Adipose tissue (tissue), 3 donors: ENCODE data around the gene DHRS12. TPM values are rescaled to one million over a fixed set of nuclear protein-coding genes. Genes with fewer than 3 reads are reported as not detected.
A peak's percentile ranks its signal among the peaks of the same experiment; 100 is the strongest.

Source experiments
- H3K27ac ChIP-seq: one replicate; pipeline ENCODE4 v1.5.1; 2013; ENCODE audit warnings: low read depth, low read length
- WGBS, 3 donors: extraction: QIAGEN DNeasy Blood & Tissue Kit; methylation state at CpG; one replicate each; pipeline ENCODE4 v1.1.7; 2013; 5-methylcytosine and 5-hydroxymethylcytosine counted together
- polyA plus RNA-seq, 3 donors: library from polyadenylated mRNA; stranded (reverse); fragments of 200-250 nt; gene quantifications; one replicate each; pipeline ENCODE4 v1.2.3, GENCODE V29; 2013
- donor health status: healthy with polysubstance abuse.
- donor health status: Bipolar disorder and iron deficiency.
- donor health status: healthy.

Gene DHRS12
- polyA plus RNA-seq, 3 donors = 21.1 to 24.1 (median 21.9) TPM

DNA sequence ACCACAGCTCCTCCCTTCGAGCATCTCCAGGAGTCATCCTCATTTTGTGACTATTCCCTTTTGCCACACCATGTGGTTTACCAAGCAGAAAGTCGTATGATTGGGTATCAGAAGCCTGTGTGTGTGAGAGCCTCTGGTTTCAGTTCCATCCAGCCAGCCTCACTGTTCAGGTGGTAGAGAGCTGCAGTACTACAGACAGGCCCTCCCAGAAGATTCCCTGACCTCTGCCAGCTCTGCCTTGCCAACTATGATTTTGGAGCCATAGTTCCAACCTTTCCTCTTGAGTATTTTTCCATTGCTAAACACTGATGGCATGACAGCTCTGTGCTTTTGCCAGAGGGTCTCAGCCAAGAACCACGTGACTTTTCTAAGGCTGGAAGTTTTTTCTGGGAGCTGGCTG is 82.5 kb downstream of the DHRS12 start:
- H3K27ac ChIP-seq = peak overlapping the region; percentile 28
- WGBS, 3 donors = 59 to 64% (median 63%) methylated on average over 3 of the region's 3 CpGs

DNA sequence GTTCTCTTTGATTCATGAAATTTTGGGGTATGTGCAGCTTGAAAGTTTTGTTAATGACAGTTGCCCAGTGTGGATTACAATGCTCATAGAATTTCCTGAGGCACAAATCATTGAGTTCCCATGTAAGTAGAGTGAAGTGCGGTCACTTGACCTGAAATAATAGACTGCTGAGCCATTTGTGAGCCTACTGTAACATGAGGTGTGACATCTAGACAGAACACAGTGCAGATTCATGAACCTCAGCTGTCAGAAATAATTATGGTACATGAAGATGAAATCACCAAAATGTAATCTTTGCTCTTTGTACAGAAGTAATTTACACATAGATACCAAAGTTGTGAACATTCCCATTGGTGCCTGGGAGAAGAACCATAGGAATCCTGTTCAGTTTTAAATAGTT is 84.6 kb downstream of the DHRS12 start:
- H3K27ac ChIP-seq = no peak overlapping the region
- WGBS, 3 donors = 96 to 98% (median 98%) methylated on average over 1 of the region's 1 CpG

Other genes with a start within 250 kb of the DHRS12 start
- 1 to 10 TPM; 4.4 to 8.9 (median 4.8) TPM for gene WDFY2, start 219.7 kb downstream of the DHRS12 start, polyA plus RNA-seq
- gene TMEM272, start 41.0 kb upstream of the DHRS12 start, polyA plus RNA-seq = under 1 TPM in 2 of 3 donors, not detected in 1; 0.02 to 0.03 TPM
- not detected for gene CCDC70, start 57.8 kb upstream of the DHRS12 start, polyA plus RNA-seq
- 1 to 10 TPM; 1.3 to 3.2 (median 2.4) TPM for gene ATP7B, start 207.3 kb upstream of the DHRS12 start, polyA plus RNA-seq
- gene ALG11, start 208.2 kb upstream of the DHRS12 start, polyA plus RNA-seq = 1 to 10 TPM; 4.3 to 7.7 (median 6.6) TPM
- 1 to 10 TPM; 4.4 to 6.4 (median 4.8) TPM for gene UTP14C, start 220.5 kb upstream of the DHRS12 start, polyA plus RNA-seq